Superior temporal gyrus (tissue), 1 donor: ENCODE measurements around the gene EGLN3.
"Not testable (repeated sequence)": the region's sequence is repeated elsewhere in the genome, so short reads cannot be mapped to it uniquely, and the experiment has no call there.

Experiments used
- DNase-seq: peaks from one replicate; pipeline ENCODE4 v3.0.0-alpha.2; 2016; ENCODE audit errors: extremely low spot score

Gene EGLN3

DNA sequence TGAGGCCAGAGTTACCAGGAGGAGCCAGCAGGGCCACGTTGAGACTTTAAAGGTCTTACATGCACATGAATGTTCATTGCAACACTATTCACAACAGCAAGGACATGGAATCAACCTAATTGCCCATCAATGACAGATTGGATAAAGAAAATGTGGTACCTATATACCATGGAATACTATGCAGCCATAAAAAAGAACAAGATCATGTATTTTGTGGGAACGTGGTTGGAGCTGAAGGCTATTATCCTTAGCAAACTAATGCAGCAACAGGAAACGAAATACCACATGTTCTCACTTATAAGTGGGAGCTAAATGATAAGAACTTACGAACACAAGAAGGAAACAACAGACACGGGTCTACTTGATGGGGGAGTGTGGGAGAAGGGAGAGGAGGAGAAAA, 11.6 kb upstream of the EGLN3 start:
- not testable (repeated sequence) for DNase-seq

GRCh38 chr14:33962016-33962415, 11.1 kb upstream of the EGLN3 start:
- DNase-seq, result peak; percentile 83

- DNase-seq, result peak; percentile 87
Measured at GRCh38 chr14:33959692-33960151, 8.8 kb upstream of the EGLN3 start.

- no peak for DNase-seq
Measured at GRCh38 chr14:33958605-33959226, 7.8 kb upstream of the EGLN3 start.

- DNase-seq, result no peak
Measured at GRCh38 chr14:33957993-33958392, 7.1 kb upstream of the EGLN3 start.

DNA sequence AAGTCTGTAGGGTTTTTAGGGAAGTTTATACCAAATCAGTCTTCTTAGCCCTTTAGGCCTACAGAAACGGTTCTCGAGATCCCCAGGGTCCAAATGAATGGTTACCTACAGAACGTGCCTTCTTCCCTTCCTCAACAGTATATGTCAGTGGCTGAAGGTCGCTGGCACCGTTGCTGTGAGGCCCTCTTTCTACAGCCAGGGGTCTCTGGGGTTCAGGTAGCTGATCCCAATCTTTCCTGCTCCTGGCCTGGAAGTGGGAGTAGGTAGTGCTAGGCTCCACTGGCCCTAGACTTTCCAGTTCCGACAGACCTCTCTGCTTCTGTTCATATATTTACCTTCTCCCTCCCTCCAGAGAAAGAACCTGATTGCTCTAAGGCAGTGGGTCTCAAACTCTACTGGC, 6.4 kb upstream of the EGLN3 start:
- DNase-seq, result no peak

- no peak for DNase-seq
Measured at GRCh38 chr14:33956640-33957039, 5.8 kb upstream of the EGLN3 start.

DNA sequence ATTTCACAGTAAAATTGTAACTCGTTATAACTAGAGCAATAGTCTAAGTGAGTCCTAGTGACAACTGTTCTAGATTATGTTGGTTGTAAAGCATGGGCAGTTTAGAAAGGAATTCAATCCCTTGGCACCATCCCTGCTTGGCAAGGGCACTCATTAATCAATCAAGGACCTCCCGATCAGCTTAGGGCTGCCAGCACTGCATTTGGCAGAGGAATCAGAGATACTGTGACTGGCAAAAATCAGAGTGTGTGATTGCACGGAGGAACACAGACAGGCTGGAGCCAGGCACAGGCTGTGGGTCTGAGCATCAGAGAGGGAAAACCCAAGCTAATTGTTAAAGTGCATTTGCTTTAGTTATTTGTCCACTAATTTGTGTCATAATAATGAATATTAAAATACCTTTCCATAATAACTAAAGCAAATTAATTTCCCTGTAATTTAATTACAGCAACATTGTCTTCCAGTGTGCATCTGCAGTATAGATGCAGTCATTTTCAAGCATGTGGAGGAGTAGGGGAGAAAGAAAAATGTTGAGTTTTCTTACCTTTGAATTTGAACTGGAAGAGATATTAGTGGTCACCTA, 3.2 kb upstream of the EGLN3 start:
- no peak for DNase-seq

DNA sequence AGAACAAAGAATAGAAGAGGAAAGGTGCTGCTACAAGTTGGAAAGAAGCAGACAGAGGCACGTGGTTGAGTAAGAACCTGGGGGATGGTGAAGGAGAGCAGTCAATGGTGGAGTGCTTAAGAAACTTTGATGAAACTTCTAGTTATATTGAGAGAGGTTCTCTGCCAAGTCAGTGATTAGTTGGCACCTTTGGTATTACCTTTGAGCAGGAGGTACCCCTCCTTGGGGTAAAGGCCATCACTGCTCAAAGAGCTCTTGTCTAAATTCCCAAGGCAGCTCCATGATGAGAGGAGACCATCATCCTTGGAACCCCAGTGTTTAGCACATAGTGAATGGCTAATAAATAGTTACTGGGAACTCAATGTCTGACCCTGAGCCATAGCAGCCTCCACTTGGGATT, 1.7 kb upstream of the EGLN3 start:
- no peak for DNase-seq

DNA sequence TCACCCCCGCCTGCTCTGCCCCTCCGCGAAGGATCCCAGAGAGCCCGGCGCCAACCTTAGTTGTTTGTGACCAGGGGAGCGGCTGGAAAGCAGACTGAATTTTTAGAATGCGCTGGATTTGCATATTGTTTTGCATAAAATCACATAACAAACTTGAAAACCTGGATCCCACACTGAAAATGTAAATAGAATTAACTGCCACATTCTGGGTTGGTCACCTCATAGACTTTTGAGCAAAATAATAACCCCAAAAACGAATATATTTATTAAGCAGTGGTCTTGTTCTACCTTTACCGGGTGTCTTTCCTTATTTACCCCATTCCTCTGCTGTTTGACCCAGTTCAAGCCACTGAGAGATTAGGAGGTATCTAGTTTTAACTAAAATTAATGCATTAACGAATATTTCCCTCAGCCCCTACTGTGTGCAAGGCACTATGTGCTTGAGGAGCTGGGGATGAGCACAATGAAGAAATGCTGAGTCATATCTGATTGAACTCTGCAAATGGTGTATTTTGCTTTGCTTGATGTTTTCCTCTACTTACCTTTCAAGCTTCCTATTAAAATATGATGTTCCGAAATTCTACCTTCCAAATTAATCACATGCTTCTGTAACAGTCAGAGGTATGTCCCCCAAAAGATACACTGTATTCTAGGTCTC, 438 bp upstream of the EGLN3 start:
- DNase-seq, result no peak

- peak; percentile 47 for DNase-seq
Measured at GRCh38 chr14:33949411-33949893, 1.4 kb downstream of the EGLN3 start.

DNA sequence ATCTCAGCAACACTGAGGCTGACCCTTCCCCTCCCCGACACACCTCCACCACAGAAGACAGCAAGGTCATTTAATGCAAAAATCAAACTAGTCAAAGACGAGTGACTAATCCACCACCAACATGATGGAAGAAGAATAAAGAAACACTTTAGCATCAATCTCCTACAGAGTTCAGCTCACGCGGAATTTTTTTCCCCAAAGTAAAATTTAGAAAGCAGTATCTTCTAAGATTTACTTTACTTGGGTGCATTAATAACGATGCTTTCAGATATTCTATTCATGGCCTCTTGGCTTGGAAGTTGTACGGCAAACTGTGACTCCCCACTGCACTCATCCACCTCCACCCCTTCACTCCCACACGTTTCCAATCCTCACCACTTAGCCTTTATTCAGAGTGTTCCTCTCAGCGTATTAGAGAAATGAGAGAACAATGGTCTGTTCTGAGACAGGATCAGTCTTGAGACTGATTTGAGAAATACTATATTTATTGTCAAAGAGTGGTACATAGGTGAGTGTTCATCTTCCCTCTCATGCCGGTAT, 1.9 kb downstream of the EGLN3 start:
- peak; percentile 47 for DNase-seq

DNA sequence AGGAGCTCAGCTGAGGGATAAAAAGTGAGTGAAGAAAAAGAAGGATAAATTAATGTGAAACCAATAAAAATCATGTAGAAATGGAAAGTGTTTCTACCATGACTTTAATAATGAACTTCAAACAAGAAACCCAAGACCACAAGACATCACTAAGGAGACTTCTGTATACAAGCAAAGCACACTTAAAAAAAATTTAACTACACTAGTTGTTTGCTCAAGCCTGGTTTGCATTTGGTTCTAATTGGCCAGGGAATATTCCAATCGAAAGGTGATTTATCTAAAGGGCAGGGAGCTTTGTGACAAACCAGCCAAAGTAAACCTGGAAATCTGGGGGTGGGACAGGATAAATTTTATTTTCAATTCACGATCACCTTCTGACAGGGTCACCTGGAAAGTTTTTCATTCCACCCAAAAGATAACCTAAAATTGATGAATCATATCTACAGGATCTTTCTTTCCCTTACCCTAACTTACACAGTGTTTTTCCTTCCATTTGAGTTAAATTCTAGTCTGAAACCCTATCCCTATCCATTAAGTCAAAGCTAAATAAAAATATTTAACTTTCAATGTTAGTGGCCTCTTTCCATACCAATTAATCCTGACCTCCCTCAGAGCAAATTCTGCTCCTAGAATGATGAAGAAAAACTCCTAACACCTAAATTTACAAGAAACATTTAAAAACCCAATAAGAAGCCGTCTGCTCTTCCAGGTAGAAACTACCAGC, 2.6 kb downstream of the EGLN3 start:
- DNase-seq, result no peak

DNA sequence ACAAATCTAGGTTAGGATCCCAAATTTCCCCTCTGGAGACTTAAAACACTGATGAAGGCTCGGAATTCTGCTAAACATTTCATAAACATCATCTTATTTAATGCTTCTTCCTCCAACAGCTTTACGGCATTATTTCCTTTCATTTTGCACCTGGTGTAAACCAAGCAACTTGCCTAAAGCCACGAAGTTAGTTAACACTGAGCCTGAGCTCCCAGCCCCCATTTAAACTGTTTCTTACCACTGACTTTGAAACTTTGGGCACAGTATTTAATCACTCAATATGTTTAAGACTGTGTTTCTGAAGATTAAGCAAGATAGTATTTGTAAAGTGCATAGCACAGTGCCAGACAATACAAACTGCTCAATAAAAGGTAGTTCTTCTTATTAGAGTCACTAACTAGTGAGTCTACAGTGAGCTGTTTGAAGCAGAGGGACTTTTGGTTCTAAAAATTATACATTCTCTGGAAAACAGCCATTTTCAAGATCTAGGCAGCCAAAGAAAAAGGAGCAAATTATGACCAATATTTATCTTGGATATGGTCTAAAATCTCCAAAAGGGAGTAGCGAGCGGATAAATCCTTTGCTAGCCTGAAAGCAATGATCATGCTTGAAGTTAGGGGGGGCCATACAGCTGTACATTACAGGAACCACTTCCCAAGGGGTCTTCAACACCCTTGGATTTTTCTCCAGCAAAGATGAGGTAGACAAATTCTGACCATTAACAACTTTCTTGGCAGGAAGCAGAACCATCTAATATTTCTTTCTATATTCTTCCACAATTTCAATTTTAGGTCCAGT, 4.0 kb downstream of the EGLN3 start:
- no peak for DNase-seq

DNA sequence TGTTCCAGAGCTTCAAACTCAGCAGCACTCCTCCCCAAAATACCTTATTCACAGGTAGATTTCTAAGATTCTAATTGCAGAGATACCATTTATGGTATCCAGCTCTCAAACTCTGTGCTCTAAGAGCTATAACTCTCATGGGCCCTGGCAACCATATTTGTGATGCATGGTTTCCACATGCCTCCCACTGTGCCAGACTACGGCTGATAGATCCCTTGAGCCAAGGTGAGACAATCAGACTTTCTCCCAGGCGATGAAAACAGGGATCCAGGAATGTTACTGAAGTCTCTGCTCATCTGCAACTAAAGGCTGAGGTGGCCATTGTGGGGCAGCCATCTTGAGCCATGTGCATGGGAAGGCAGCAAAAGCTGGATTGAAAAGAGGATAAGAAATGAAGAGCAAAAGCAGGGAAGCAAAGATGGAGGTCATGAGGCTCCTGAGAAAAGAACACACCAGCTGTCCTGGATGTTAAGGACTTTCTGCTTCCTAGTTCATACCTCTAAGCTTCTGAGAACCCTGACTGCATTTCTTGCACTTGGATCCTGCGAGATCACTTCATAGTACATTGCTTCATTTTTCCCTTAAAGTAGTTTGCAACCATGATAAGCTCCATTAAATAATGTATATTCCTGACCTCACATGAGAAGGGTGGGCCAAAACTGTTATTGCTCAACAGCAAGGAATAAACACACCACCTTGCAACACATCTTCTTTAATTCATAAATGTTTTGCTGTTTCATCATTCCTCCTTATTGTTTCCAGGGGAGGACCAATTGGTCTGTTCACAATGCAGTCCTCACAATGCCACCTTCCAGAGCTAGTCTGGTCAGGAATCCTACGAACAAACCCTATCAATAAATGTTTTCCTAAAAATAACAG, 5.4 kb downstream of the EGLN3 start:
- no peak for DNase-seq

GRCh38 chr14:33943096-33943883, 7.6 kb downstream of the EGLN3 start:
- DNase-seq, result peak; percentile 82

DNA sequence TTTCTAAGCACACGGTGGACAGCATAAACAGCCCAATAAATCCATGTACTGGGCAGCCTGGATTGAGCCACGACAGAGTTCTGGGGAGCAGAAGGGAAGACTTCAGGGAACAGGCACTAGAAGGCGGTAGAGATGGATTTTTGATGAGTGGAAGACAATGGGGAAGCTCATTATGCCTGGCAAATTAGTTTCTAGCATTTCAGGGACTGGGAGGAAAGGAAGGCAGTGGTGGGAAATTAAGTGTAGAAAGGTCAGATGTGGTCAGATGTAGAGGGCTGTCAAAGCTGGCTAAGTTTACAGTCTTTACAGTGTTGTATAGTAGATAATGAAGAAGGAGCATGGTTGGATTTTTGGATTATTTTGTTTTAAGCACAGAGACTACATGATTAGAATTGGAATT, 9.2 kb downstream of the EGLN3 start:
- DNase-seq, result peak; percentile 49

DNA sequence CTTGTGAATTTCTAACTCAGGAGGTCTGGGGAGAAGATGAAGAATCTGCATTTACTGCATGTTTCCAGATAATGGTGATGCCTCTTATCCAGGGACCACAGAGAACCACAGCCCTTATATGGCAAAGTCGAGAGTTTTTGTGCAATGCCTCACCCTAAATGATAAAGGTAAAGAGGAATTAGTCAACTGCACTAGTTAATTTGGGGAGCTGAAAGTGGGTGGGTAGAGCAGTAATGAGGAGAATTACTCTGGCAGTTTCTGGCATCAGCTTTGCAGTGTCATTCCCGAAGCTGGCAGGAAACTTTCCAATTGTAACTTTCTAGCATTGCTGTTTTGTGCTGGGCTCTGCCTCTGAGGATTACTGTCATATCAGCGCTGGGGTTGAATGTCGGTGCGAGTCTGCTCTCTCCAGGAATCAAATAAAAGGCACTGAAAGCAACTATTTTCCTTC, 10.3 kb downstream of the EGLN3 start:
- peak; percentile 69 for DNase-seq
